Measurements from ENCODE around the gene PANX3.

Gene PANX3

GRCh38 chr11:124661553-124661952 lies 50.3 kb downstream of the PANX3 start:
- DNase-seq: no peak

GRCh38 chr11:124662106-124662505 lies 50.9 kb downstream of the PANX3 start:
- DNase-seq: no peak

GRCh38 chr11:124663861-124664260 lies 52.6 kb downstream of the PANX3 start:
- DNase-seq: no peak

GRCh38 chr11:124667601-124668000 lies 56.4 kb downstream of the PANX3 start:
- DNase-seq: no peak

GRCh38 chr11:124669193-124669592 lies 58.0 kb downstream of the PANX3 start:
- DNase-seq: peak; percentile 33 to 37
